Measurements from ENCODE around the gene BZW2. TPM values are rescaled to one million over a fixed set of nuclear protein-coding genes. Genes with fewer than 3 reads are reported as not detected.

The BZW2 gene
- 42.0 and 50.0 TPM in 2 replicates for total RNA-seq

DNA sequence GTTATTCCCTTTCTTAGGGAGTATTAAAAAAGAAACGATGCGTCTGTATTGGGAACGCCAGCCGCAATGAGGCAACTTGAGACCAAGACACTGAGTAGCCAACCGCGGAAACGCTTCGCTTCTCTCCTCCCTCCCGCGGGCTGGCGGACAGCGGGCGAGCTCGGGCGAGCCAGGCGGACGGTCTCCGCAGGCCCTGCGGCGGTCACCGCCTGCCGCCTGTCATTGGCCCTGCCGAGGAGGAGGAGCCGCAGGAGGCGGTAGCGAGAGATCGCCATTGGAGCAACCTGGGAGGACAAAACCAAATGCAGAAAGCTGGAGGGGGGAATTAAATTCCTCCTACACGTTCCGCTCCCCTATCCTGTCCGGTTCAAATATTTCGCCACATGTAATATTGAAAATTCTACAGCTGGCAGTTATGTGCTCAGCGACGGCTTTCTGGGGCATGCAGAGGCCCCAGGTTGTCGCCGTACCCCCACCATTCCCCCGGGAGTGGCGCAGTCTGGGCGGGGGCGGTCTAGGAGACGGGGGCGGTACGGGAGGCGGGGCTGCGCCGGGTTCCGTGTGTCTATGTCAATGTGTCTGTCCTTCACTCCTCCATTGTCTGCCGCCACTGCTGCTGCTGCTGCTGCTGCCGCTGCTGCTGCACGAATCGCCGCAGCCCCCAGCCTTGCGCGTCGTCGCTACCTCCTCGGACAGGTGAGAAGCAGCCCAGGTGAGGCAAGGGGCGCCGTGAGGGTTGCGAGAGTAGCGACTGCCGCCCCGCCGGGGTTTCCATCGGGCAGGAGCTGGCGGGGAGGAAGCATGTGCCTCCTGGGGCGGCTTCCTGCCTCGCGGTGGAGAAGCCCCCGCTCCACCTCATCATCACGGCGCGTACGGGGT lies at the start of gene BZW2, which contains the start of gene ANKMY2:
Gene BZW2 (plus strand): TSS at position 589 of the 879 bp plus-strand sequence. CDS start 19,263 bp downstream, outside the sequence.
Gene ANKMY2 (minus strand): TSS at position 162 of the 879 bp plus-strand sequence. CDS start 181 bp downstream, outside the sequence.

DNA sequence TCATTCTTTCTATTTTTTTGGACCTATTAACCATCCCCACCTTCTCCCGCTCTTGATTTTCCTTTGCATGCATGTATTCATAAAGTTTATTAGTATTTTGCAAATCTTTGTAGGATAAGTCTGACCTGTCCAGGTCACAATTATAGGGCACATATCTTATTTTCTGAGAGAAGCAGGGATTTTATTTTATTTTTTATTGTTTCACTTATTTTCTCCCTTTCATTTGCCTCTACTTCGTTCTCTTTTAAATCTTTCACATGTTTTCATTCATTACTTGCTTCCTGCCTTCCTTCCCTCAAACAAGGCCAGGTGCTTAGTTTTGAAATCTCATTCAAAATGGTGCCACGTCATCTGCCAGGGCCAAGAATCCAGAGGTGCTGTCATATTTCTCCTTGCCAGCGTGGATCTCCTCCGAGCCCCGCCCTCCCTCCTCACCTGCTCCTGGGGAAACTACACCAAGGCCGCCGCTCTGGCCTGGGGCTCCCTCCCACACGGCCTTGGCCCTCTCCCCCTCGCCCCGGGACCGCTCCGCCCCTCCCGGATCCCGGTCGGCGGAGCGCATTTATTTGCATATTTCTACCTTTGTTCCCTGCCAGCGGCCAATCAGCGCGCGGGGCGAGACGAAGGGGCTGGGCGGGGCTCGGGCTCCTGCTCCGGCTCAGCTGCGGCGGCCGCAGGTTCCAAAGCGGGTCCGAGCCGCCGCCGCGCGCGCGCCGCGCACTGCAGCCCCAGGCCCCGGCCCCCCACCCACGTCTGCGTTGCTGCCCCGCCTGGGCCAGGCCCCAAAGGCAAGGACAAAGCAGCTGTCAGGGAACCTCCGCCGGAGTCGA lies 107.3 kb downstream of the BZW2 start, which contains the start of gene TSPAN13:
Gene TSPAN13 (plus strand): TSS at position 654 of the 830 bp plus-strand sequence. CDS start 213 bp downstream, outside the sequence.

Other genes starting within 250 kb of the BZW2 start
- gene CRPPA, start 224.6 kb upstream of the BZW2 start, total RNA-seq, result 0.60 and 0.95 TPM in 2 replicates
- gene SOSTDC1, start 180.4 kb upstream of the BZW2 start, total RNA-seq, result 0.16 TPM in 1 of 2 replicates, not detected in the other
- not detected in 2 replicates for gene LRRC72, start 119.4 kb upstream of the BZW2 start, total RNA-seq
- gene ANKMY2, start 427 bp upstream of the BZW2 start, total RNA-seq, result 32.2 and 33.2 TPM in 2 replicates
- gene TSPAN13, start 107.6 kb downstream of the BZW2 start, total RNA-seq, result 1.8 and 4.1 TPM in 2 replicates
- gene AGR2, start 158.8 kb downstream of the BZW2 start, total RNA-seq, result not detected in 2 replicates
- not detected in 2 replicates for gene AGR3, start 235.8 kb downstream of the BZW2 start, total RNA-seq

Measured in bronchial smooth muscle cell (primary cell).